ENCODE results near the gene ZNF554. TPM values are rescaled to one million over a fixed set of nuclear protein-coding genes. Genes with fewer than 3 reads are reported as not detected.

ZNF554 gene
- total and polyA plus RNA-seq, 2 experiments from 2014 or later: 2.0 to 7.5 TPM

DNA sequence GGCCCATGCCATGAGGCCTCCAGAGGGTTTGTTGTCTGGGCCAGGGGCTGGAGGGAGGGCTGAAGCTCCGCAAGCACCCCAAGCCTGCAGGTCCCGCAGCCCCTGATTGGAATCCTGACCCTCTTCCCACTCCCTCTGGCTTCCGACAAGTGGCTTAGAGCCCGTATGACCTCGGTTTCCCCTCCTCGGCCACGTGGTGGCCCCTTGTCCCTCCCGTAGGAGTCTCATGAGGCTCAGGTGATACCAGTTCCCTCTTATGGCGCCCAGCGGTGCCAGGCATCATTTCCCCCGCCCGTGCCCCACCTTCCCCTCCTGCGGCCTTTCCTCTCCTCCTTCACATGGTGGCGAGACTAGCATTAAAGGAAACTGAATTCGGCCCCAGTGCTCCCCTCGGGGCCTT, 28.2 kb upstream of the ZNF554 start:
- TF ChIP-seq, protein P1, sequence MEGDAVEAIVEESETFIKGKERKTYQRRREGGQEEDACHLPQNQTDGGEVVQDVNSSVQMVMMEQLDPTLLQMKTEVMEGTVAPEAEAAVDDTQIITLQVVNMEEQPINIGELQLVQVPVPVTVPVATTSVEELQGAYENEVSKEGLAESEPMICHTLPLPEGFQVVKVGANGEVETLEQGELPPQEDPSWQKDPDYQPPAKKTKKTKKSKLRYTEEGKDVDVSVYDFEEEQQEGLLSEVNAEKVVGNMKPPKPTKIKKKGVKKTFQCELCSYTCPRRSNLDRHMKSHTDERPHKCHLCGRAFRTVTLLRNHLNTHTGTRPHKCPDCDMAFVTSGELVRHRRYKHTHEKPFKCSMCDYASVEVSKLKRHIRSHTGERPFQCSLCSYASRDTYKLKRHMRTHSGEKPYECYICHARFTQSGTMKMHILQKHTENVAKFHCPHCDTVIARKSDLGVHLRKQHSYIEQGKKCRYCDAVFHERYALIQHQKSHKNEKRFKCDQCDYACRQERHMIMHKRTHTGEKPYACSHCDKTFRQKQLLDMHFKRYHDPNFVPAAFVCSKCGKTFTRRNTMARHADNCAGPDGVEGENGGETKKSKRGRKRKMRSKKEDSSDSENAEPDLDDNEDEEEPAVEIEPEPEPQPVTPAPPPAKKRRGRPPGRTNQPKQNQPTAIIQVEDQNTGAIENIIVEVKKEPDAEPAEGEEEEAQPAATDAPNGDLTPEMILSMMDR (conservative IDR thresholded peaks at IDR 0.05; ENCODE audit: low read depth in 2 of 2): peak in 1 of 2 experiments; percentile 35; a peak in 2 of 4 replicates
- TF ChIP-seq, protein P2, sequence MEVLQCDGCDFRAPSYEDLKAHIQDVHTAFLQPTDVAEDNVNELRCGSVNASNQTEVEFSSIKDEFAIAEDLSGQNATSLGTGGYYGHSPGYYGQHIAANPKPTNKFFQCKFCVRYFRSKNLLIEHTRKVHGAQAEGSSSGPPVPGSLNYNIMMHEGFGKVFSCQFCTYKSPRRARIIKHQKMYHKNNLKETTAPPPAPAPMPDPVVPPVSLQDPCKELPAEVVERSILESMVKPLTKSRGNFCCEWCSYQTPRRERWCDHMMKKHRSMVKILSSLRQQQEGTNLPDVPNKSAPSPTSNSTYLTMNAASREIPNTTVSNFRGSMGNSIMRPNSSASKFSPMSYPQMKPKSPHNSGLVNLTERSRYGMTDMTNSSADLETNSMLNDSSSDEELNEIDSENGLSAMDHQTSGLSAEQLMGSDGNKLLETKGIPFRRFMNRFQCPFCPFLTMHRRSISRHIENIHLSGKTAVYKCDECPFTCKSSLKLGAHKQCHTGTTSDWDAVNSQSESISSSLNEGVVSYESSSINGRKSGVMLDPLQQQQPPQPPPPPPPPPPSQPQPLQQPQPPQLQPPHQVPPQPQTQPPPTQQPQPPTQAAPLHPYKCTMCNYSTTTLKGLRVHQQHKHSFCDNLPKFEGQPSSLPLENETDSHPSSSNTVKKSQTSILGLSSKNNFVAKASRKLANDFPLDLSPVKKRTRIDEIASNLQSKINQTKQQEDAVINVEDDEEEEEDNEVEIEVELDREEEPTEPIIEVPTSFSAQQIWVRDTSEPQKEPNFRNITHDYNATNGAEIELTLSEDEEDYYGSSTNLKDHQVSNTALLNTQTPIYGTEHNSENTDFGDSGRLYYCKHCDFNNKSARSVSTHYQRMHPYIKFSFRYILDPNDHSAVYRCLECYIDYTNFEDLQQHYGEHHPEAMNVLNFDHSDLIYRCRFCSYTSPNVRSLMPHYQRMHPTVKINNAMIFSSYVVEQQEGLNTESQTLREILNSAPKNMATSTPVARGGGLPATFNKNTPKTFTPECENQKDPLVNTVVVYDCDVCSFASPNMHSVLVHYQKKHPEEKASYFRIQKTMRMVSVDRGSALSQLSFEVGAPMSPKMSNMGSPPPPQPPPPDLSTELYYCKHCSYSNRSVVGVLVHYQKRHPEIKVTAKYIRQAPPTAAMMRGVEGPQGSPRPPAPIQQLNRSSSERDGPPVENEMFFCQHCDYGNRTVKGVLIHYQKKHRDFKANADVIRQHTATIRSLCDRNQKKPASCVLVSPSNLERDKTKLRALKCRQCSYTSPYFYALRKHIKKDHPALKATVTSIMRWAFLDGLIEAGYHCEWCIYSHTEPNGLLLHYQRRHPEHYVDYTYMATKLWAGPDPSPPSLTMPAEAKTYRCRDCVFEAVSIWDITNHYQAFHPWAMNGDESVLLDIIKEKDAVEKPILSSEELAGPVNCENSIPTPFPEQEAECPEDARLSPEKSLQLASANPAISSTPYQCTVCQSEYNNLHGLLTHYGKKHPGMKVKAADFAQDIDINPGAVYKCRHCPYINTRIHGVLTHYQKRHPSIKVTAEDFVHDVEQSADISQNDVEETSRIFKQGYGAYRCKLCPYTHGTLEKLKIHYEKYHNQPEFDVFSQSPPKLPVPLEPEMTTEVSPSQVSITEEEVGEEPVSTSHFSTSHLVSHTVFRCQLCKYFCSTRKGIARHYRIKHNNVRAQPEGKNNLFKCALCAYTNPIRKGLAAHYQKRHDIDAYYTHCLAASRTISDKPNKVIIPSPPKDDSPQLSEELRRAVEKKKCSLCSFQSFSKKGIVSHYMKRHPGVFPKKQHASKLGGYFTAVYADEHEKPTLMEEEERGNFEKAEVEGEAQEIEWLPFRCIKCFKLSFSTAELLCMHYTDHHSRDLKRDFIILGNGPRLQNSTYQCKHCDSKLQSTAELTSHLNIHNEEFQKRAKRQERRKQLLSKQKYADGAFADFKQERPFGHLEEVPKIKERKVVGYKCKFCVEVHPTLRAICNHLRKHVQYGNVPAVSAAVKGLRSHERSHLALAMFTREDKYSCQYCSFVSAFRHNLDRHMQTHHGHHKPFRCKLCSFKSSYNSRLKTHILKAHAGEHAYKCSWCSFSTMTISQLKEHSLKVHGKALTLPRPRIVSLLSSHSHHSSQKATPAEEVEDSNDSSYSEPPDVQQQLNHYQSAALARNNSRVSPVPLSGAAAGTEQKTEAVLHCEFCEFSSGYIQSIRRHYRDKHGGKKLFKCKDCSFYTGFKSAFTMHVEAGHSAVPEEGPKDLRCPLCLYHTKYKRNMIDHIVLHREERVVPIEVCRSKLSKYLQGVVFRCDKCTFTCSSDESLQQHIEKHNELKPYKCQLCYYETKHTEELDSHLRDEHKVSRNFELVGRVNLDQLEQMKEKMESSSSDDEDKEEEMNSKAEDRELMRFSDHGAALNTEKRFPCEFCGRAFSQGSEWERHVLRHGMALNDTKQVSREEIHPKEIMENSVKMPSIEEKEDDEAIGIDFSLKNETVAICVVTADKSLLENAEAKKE (CRISPR knock-in tag; IDR thresholded peaks at IDR 0.05): no peak
- peaks cover 5% of the 10 kb centered on the region for H3K4me1 ChIP-seq (ENCODE audit: insufficient read depth)
- H2AFZ ChIP-seq: no peak overlapping the region
- no peaks in the 10 kb centered on the region for H3F3A ChIP-seq (replicated peaks; ENCODE audit: low read depth)
- DNase-seq (ENCODE audit: low spot score) (peak; percentile 26), ATAC-seq (peak; percentile 75)
- peaks cover 41% of the 10 kb centered on the region for H3K79me2 ChIP-seq (replicated peaks; ENCODE audit: insufficient read depth)
- no peak overlapping the region for H3K27ac Mint-ChIP-seq
- H3K27ac ChIP-seq (ENCODE audit: low read depth): no peak overlapping the region
- no peaks in the 10 kb centered on the region for H3K9me2 ChIP-seq (ENCODE audit: insufficient read depth)
- no peaks in the 10 kb centered on the region for H3K27me3 ChIP-seq (ENCODE audit: insufficient read depth)
- no peak overlapping the region for H3K4me2 ChIP-seq
- H3K36me3 ChIP-seq (ENCODE audit: insufficient read depth): peaks cover 11% of the 10 kb centered on the region
- H3K36me3 Mint-ChIP-seq (ENCODE audit: low read depth): peaks cover 67% of the 10 kb centered on the region
- H3K27me3 Mint-ChIP-seq (ENCODE audit: insufficient read depth, low read depth, poor library complexity): peaks cover 13% of the 10 kb centered on the region
- H3K4me3 Mint-ChIP-seq: no peak overlapping the region
- peaks cover 17% of the 10 kb centered on the region; the same call in 2 of the 3 replicates for H3K4me1 Mint-ChIP-seq
- H3K9me3 Mint-ChIP-seq: no peaks in the 10 kb centered on the region
- peaks cover 17% of the 10 kb centered on the region; the same call in 1 of the 2 replicates for H4K20me1 ChIP-seq (replicated peaks; ENCODE audit: insufficient read depth)
- H3K4me3 ChIP-seq: no peak overlapping the region

DNA sequence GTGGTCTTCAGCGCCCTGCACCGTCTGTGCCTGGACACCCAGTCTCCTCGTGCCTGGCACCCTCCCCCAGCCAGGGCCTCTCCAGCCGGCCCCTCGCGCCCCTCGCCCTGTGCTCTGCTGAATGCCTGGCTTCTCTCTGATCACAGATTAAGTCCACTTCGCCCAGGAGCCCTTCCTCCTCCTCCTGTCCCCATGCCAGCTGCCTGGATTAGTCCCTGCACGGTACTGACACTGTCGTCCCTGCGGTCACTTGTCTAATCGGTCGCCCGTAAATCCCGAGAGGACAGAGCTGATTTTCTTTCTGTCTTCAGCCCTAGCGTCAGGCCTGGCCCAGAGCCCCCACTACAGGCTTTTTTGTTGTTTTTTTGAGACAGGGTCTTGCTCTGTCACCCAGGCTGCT, 27.8 kb upstream of the ZNF554 start:
- H3K27ac Mint-ChIP-seq: no peak overlapping the region
- H3F3A ChIP-seq (replicated peaks; ENCODE audit: low read depth): no peaks in the 10 kb centered on the region
- no peak overlapping the region for H3K4me2 ChIP-seq
- no peaks in the 10 kb centered on the region for H3K9me2 ChIP-seq (ENCODE audit: insufficient read depth)
- peaks cover 17% of the 10 kb centered on the region; the same call in 2 of the 3 replicates for H3K4me1 Mint-ChIP-seq
- H3K27ac ChIP-seq (ENCODE audit: low read depth): no peak overlapping the region
- H3K36me3 Mint-ChIP-seq (ENCODE audit: low read depth): peaks cover 69% of the 10 kb centered on the region
- no peaks in the 10 kb centered on the region for H3K27me3 ChIP-seq (ENCODE audit: insufficient read depth)
- peaks cover 37% of the 10 kb centered on the region for H3K79me2 ChIP-seq (replicated peaks; ENCODE audit: insufficient read depth)
- peaks cover 14% of the 10 kb centered on the region for H3K27me3 Mint-ChIP-seq (ENCODE audit: insufficient read depth, low read depth, poor library complexity)
- peaks cover 11% of the 10 kb centered on the region for H3K36me3 ChIP-seq (ENCODE audit: insufficient read depth)
- no peak overlapping the region for H2AFZ ChIP-seq
- H3K4me3 Mint-ChIP-seq: no peak overlapping the region
- ATAC-seq (no peak), DNase-seq (ENCODE audit: low spot score) (no peak)
- peaks cover 17% of the 10 kb centered on the region; the same call in 1 of the 2 replicates for H4K20me1 ChIP-seq (replicated peaks; ENCODE audit: insufficient read depth)
- peaks cover 4% of the 10 kb centered on the region; the same call in 1 of the 2 replicates for H3K4me1 ChIP-seq (ENCODE audit: insufficient read depth)
- H3K9me3 Mint-ChIP-seq: no peaks in the 10 kb centered on the region
- no peak overlapping the region for H3K4me3 ChIP-seq
- TF ChIP-seq JUNB (IDR thresholded peaks at IDR 0.05; ENCODE audit: unreplicated experiment): no peak
- TF ChIP-seq ZNF331 (CRISPR knock-in tag; IDR thresholded peaks at IDR 0.05; ENCODE audit: low read depth): no peak
- TF ChIP-seq, protein P3, sequence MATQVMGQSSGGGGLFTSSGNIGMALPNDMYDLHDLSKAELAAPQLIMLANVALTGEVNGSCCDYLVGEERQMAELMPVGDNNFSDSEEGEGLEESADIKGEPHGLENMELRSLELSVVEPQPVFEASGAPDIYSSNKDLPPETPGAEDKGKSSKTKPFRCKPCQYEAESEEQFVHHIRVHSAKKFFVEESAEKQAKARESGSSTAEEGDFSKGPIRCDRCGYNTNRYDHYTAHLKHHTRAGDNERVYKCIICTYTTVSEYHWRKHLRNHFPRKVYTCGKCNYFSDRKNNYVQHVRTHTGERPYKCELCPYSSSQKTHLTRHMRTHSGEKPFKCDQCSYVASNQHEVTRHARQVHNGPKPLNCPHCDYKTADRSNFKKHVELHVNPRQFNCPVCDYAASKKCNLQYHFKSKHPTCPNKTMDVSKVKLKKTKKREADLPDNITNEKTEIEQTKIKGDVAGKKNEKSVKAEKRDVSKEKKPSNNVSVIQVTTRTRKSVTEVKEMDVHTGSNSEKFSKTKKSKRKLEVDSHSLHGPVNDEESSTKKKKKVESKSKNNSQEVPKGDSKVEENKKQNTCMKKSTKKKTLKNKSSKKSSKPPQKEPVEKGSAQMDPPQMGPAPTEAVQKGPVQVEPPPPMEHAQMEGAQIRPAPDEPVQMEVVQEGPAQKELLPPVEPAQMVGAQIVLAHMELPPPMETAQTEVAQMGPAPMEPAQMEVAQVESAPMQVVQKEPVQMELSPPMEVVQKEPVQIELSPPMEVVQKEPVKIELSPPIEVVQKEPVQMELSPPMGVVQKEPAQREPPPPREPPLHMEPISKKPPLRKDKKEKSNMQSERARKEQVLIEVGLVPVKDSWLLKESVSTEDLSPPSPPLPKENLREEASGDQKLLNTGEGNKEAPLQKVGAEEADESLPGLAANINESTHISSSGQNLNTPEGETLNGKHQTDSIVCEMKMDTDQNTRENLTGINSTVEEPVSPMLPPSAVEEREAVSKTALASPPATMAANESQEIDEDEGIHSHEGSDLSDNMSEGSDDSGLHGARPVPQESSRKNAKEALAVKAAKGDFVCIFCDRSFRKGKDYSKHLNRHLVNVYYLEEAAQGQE (IDR thresholded peaks at IDR 0.05; ENCODE audit: unreplicated experiment): no peak
- TF ChIP-seq STAT1 (IDR thresholded peaks at IDR 0.05; ENCODE audit: unreplicated experiment): no peak

Measured in GM23338 (cell line).